IPS-18c (cell line): ENCODE results near the gene DNAJA3.

Source experiments
- H3K4me3 ChIP-seq: 2 replicates; pipeline ENCODE4 v1.7.0; 2013; ENCODE audit warnings: low read depth, mild to moderate bottlenecking, low read length, moderate library complexity; ENCODE audit not compliant: insufficient read depth
- H3K9me3 ChIP-seq: one replicate; pipeline ENCODE4 v1.6.1; 2013; ENCODE audit warnings: mild to moderate bottlenecking, low read length, moderate library complexity; ENCODE audit not compliant: control insufficient read depth, insufficient read depth

Gene DNAJA3

DNA sequence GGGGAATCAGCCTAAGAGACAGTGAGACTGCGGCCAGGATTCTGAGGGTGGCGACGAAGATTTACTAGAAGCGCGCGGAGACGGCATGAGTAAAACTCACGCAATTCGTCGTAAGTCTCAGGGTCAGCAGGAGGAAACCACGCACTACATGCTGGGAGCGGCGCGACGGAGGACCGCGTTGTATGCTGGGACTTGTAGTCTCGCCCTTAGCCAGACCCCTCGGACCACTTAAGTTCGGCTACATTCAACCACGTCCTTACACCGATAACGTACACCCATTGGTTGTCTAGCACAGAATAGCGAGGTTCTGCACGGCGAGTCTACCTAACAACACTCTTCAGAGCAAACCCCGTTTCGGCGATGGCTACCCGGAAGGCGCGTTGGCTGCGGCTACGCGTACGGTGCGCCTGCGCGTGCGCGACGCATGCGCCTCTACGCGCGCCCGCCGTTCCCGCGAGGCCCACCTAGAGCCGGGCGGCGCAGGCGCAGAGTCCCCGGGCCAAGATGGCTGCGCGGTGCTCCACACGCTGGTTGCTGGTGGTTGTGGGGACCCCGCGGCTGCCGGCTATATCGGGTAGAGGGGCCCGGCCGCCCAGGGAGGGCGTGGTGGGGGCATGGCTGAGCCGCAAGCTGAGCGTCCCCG is at the start of gene DNAJA3:
Gene DNAJA3, plus strand, starts transcription at position 491 of the 643 bp plus-strand sequence. Its CDS starts 14 bp downstream, at position 505.
- Histone ChIP-seq H3K9me3 (no peaks in the 10 kb centered on the region), H3K4me3 (peak within 1 kb of the TSS; percentile 61)

GRCh38 chr16:4376126-4376892 is 49.4 kb upstream of the DNAJA3 start:
- no peak overlapping the region for H3K4me3 ChIP-seq
- no peaks in the 10 kb centered on the region for H3K9me3 ChIP-seq

DNA sequence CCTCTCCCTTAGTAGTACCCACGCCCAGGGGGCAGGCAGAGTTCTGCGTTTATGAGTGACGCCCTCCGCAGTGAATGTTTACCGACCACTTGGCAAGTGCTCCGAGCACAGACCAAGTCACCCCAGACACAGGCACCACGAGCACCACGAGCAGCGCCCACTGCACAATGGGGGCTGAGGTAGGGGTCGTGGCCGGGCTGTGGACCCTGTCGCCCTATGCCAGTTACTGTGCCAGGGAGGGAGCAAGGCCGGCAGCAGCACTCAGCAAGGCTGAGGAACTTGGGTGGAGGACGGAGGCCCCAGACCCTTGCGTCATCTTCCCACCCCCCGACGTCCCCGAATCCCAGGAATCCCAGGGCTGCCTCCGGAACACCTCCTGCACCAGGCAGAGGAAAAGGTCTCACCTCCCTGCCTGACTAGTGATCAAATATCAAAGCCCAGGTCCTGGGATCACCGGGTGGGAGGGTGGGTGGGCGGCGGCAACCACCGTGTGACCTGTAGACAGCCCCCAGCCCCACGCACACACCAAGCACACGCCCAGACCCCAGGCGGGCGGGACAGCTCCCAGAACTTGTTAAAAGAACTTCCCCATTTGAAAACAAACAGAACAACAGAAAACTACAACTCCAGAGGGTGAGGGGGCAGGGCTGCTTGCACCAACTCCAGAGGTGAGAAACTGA is 48.6 kb upstream of the DNAJA3 start:
- Histone ChIP-seq H3K4me3 (no peak overlapping the region), H3K9me3 (no peaks in the 10 kb centered on the region)

- no peaks in the 10 kb centered on the region for H3K9me3 ChIP-seq
- no peak overlapping the region for H3K4me3 ChIP-seq
Measured at GRCh38 chr16:4377573-4378154, 48.0 kb upstream of the DNAJA3 start.

DNA sequence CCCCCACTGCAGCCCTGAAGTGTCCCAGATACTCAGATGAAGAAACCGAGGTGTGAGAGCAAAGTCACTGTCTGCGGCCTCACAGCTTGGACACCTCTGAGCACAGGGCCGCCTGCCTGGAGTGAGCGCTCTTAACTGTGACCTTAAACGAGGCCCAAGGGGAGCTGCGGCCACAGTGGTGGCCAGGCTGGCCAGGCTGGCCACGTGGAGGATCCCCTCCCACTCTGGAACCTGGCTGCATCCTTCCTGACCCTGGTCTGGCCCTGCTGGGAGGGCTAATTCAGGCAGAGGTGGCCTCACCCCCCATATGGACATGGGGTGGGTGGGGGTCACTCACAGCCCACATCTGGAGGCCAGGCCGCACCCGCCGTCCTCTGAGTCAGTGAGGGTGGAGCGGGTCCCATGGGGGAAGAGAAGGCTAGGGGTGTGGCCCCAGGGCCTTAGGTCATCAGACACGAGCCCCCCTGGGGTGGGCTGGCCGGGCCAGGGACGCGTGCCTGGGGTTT is 47.5 kb upstream of the DNAJA3 start:
- H3K9me3 ChIP-seq, result no peaks in the 10 kb centered on the region
- H3K4me3 ChIP-seq, result no peak overlapping the region

DNA sequence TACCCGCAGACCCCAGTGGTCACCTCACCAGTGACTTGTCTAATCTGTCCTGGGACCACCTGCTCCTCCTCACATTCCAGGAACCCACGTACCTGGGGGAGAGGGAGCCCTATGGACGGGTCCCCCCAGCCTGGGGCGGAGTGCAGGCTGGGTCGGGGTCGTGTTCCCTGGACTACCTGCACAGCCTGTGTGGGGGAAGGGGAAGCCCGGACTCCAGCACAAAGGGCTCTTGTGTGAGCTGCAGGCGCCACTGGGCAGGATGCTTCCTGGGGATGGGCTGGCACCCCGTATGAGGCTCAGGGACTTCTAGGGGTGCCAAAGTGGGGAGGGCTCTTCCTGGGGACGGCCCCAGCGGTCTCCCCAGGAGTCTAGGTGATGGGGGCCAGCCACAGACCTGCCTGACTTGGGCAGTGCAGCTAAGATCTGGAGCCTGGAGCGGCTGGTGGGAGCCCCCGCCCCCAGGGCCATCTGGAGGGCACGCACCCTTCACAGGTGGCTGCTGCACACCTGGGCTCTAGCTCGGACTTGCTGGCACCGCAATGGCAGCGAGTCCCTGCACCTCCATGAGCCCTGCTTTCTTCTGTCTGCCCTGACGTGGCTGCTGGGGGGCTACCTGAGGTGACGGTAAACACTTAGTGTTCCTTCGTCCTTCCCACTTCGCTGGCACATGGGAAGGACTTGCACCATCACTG is 46.5 kb upstream of the DNAJA3 start:
- Histone ChIP-seq H3K4me3 (no peak overlapping the region), H3K9me3 (no peaks in the 10 kb centered on the region)

GRCh38 chr16:4380119-4381063 is 45.3 kb upstream of the DNAJA3 start:
- Histone ChIP-seq H3K9me3 (no peaks in the 10 kb centered on the region), H3K4me3 (no peak overlapping the region)

DNA sequence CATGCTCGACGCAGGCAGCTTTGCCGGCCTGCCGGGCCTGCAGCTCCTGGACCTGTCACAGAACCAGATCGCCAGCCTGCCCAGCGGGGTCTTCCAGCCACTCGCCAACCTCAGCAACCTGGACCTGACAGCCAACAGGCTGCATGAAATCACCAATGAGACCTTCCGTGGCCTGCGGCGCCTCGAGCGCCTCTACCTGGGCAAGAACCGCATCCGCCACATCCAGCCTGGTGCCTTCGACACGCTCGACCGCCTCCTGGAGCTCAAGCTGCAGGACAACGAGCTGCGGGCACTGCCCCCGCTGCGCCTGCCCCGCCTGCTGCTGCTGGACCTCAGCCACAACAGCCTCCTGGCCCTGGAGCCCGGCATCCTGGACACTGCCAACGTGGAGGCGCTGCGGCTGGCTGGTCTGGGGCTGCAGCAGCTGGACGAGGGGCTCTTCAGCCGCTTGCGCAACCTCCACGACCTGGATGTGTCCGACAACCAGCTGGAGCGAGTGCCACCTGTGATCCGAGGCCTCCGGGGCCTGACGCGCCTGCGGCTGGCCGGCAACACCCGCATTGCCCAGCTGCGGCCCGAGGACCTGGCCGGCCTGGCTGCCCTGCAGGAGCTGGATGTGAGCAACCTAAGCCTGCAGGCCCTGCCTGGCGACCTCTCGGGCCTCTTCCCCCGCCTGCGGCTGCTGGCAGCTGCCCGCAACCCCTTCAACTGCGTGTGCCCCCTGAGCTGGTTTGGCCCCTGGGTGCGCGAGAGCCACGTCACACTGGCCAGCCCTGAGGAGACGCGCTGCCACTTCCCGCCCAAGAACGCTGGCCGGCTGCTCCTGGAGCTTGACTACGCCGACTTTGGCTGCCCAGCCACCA is 44.4 kb upstream of the DNAJA3 start:
- no peak overlapping the region for H3K4me3 ChIP-seq
- no peaks in the 10 kb centered on the region for H3K9me3 ChIP-seq

DNA sequence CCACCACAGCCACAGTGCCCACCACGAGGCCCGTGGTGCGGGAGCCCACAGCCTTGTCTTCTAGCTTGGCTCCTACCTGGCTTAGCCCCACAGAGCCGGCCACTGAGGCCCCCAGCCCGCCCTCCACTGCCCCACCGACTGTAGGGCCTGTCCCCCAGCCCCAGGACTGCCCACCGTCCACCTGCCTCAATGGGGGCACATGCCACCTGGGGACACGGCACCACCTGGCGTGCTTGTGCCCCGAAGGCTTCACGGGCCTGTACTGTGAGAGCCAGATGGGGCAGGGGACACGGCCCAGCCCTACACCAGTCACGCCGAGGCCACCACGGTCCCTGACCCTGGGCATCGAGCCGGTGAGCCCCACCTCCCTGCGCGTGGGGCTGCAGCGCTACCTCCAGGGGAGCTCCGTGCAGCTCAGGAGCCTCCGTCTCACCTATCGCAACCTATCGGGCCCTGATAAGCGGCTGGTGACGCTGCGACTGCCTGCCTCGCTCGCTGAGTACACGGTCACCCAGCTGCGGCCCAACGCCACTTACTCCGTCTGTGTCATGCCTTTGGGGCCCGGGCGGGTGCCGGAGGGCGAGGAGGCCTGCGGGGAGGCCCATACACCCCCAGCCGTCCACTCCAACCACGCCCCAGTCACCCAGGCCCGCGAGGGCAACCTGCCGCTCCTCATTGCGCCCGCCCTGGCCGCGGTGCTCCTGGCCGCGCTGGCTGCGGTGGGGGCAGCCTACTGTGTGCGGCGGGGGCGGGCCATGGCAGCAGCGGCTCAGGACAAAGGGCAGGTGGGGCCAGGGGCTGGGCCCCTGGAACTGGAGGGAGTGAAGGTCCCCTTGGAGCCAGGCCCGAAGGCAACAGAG is 43.5 kb upstream of the DNAJA3 start:
- H3K4me3 ChIP-seq, result no peak overlapping the region
- no peaks in the 10 kb centered on the region for H3K9me3 ChIP-seq

- H3K4me3 ChIP-seq, result no peak overlapping the region
- H3K9me3 ChIP-seq, result no peaks in the 10 kb centered on the region
Measured at GRCh38 chr16:4382795-4383357, 42.8 kb upstream of the DNAJA3 start.

GRCh38 chr16:4383591-4384444 is 41.9 kb upstream of the DNAJA3 start:
- Histone ChIP-seq H3K4me3 (no peak overlapping the region), H3K9me3 (no peaks in the 10 kb centered on the region)

- H3K4me3 ChIP-seq, result no peak overlapping the region
- H3K9me3 ChIP-seq, result no peaks in the 10 kb centered on the region
Measured at GRCh38 chr16:4384509-4384942, 41.1 kb upstream of the DNAJA3 start.

- no peak overlapping the region for H3K4me3 ChIP-seq
- H3K9me3 ChIP-seq, result no peaks in the 10 kb centered on the region
Measured at GRCh38 chr16:4385066-4385788, 40.4 kb upstream of the DNAJA3 start.
